ENCODE data around the gene MEIKIN. TPM values are rescaled to one million over a fixed set of nuclear protein-coding genes. Genes with fewer than 3 reads are reported as not detected.

Gene MEIKIN
- total RNA-seq, 1 experiment from 2014 or later, result not detected

GRCh38 chr5:131944702-131945550 is 537 bp downstream of the MEIKIN start:
- no peaks in the 10 kb centered on the region for H3K9me3 Mint-ChIP-seq
- no peak overlapping the region for H3K4me2 ChIP-seq (ENCODE audit: insufficient read depth, insufficient read length, low read length)
- H3K9ac ChIP-seq (ENCODE audit: extremely low read depth, insufficient read length, low read length), result no peak overlapping the region
- H3K27ac Mint-ChIP-seq, result no peak overlapping the region
- H4K5ac ChIP-seq (ENCODE audit: insufficient read length, low read depth, low read length), result no peak overlapping the region
- no peak overlapping the region for H2BK15ac ChIP-seq (ENCODE audit: low read depth, low read length)
- no peak overlapping the region for H4K91ac ChIP-seq (ENCODE audit: insufficient read length, low read depth, low read length)
- WGBS (ENCODE audit: extremely low coverage, insufficient read length, low lambda C conversion rate), result no CpG with 5 or more reads among the region's 37 CpGs
- no peak overlapping the region for H3K56ac ChIP-seq (ENCODE audit: insufficient read length, low read depth, low read length)
- H3K79me1 ChIP-seq (ENCODE audit: insufficient read depth, low read depth, low read length, poor library complexity, severe bottlenecking), result no peaks in the 10 kb centered on the region
- H3K18ac ChIP-seq (ENCODE audit: insufficient read length, low read depth, low read length), result no peak overlapping the region
- H4K8ac ChIP-seq (replicated peaks; ENCODE audit: insufficient read length, low read depth, low read length), result no peak overlapping the region
- no peak overlapping the region for H2BK120ac ChIP-seq (ENCODE audit: low read depth, low read length, poor library complexity, severe bottlenecking)
- H3K23me2 ChIP-seq (ENCODE audit: insufficient read length, low read depth, low read length, poor library complexity, severe bottlenecking), result no peaks in the 10 kb centered on the region
- no peak overlapping the region for H3K27ac ChIP-seq (ENCODE audit: insufficient read length, low read depth, low read length)
- H3K14ac ChIP-seq (ENCODE audit: insufficient read depth, low read length), result no peak overlapping the region
- H3K9me3 ChIP-seq (ENCODE audit: control insufficient read depth, low read depth, low read length), result no peaks in the 10 kb centered on the region
- H3K36me3 Mint-ChIP-seq (ENCODE audit: insufficient read depth in 1 of 3, low read depth in 3 of 3), result no peaks in the 10 kb centered on the region
- no peaks in the 10 kb centered on the region for H3K27me3 ChIP-seq (ENCODE audit: insufficient read depth, low read length)
- H3K27me3 Mint-ChIP-seq (ENCODE audit: low read depth), result no peaks in the 10 kb centered on the region
- H3K4me3 Mint-ChIP-seq, result no peak overlapping the region
- TF ChIP-seq CTCF (conservative IDR thresholded peaks at IDR 0.05), result no peak
- no peak overlapping the region for H3K4ac ChIP-seq (ENCODE audit: low read depth, low read length)
- no peak overlapping the region for H2AFZ ChIP-seq (ENCODE audit: low read length)
- H2BK5ac ChIP-seq (ENCODE audit: insufficient read length, low read length), result no peak overlapping the region
- H2AK5ac ChIP-seq (ENCODE audit: insufficient read length, low read length), result no peak overlapping the region
- DNase-seq, result peak; percentile 31
- no peaks in the 10 kb centered on the region for H3K4me1 Mint-ChIP-seq
- H2BK20ac ChIP-seq (ENCODE audit: low read depth, low read length, poor library complexity, severe bottlenecking), result no peak overlapping the region
- H4K20me1 ChIP-seq (ENCODE audit: control insufficient read depth, insufficient read depth, insufficient read length), result no peaks in the 10 kb centered on the region
- H3K23ac ChIP-seq (ENCODE audit: insufficient read length, low read depth, low read length), result no peak overlapping the region
- H2BK12ac ChIP-seq (ENCODE audit: insufficient read length, low read depth, low read length), result no peak overlapping the region
- no peaks in the 10 kb centered on the region for H3K79me2 ChIP-seq (ENCODE audit: insufficient read depth, low read length)
- no peak overlapping the region for H3T11ph ChIP-seq (ENCODE audit: low read length)
- no peaks in the 10 kb centered on the region for H3K4me1 ChIP-seq (ENCODE audit: insufficient read depth, low read length)

Measured in H9 (cell line).